ENCODE results near the gene ARL8B. TPM values are rescaled to one million over a fixed set of nuclear protein-coding genes. Genes with fewer than 3 reads are reported as not detected.

ARL8B gene
- total and polyA plus RNA-seq, 10 of the 15 experiments (the other 5 are each of a cell fraction or from before 2014, with no cell fraction given): 22.0 to 80.6 (median 43.7) TPM

- no peak for FAIRE-seq
- peaks cover 11% of the 10 kb centered on the region for H3K4me1 ChIP-seq (ENCODE audit: control insufficient read depth, insufficient read depth, low read length)
- intact Hi-C loops (cut with micrococcal nuclease; ENCODE audit: unreplicated experiment): no loop called here
Observed at GRCh38 chr3:5166846-5167245, 44.8 kb downstream of the ARL8B start.

More at GRCh38 chr3:5166846-5167245, 44.8 kb downstream of the ARL8B start:
- TF ChIP-seq NBN (IDR thresholded peaks at IDR 0.05) (no peak), ZBTB4 (CRISPR knock-in tag; IDR thresholded peaks at IDR 0.05) (no peak), IRF3 (IDR thresholded peaks at IDR 0.05) (no peak), PKNOX1 (IDR thresholded peaks at IDR 0.05) (no peak), PAX5 (IDR thresholded peaks at IDR 0.05; ENCODE audit: borderline replicate concordance, low read depth, low read length) (no peak), SMC3 (IDR thresholded peaks at IDR 0.05; ENCODE audit: borderline replicate concordance, low read length) (no peak), EZH2 (IDR thresholded peaks at IDR 0.05; ENCODE audit: borderline replicate concordance, control insufficient read depth, low read depth, low read length) (no peak), JUNB (IDR thresholded peaks at IDR 0.05) (no peak)
- Histone ChIP-seq H3K79me2 (ENCODE audit: control insufficient read depth, insufficient read depth, low read length) (peaks cover 79% of the 10 kb centered on the region), H3K9me3 (replicated peaks; ENCODE audit: control insufficient read depth, insufficient read depth, low read length) (no peaks in the 10 kb centered on the region), H3K4me3 (no peak overlapping the region), H2AFZ (ENCODE audit: control insufficient read depth, low read depth, low read length) (no peak overlapping the region), H3K27ac (ENCODE audit: control insufficient read depth, insufficient read depth) (no peak overlapping the region), H4K20me1 (ENCODE audit: control insufficient read depth, insufficient read depth) (no peaks in the 10 kb centered on the region), H3K36me3 (ENCODE audit: control insufficient read depth in 2 of 2, insufficient read depth in 2 of 2, low read length in 1 of 2) (peaks cover 0 to under 1% of the 10 kb centered on the region in 2 experiments; a peak in 1 of 4 replicates), H3K4me2 (ENCODE audit: control insufficient read depth, insufficient read depth) (no peak overlapping the region), H3K9ac (ENCODE audit: control insufficient read depth, insufficient read depth, low read length) (no peak overlapping the region), H3K27me3 (replicated peaks in 1 of 2; ENCODE audit: control insufficient read depth in 2 of 2, insufficient read depth in 2 of 2, low read length in 1 of 2) (no peaks in the 10 kb centered on the region)
- RAD21 ChIA-PET (ENCODE audit: unreplicated experiment): interaction anchor here (1.1 to 2.4 kb wide), 4 partner anchors 10 to 30 kb away, joined by 3 to 8 read pairs (median 4); no protein-coding TSS in a partner anchor
- SMC1A ChIA-PET (ENCODE audit: uncharacterized antibody, unreplicated experiment): interaction anchor here (0.9 to 4.6 kb wide), 6 partner anchors 9 to 84 kb away, joined by 3 to 30 read pairs (median 6); no protein-coding TSS in a partner anchor
- POLR2A ChIA-PET: interaction anchor here (0.6 to 4.5 kb wide), 3 partner anchors 8 to 44 kb away, joined by 3 to 36 read pairs (median 3); no protein-coding TSS in a partner anchor
- in situ Hi-C loops (cut with MboI): no loop called here
- WGBS (ENCODE audit: insufficient coverage, insufficient replicate concordance, low lambda C conversion rate, missing lambda C conversion rate): 71% methylated on average over 2 of the region's 2 CpGs
- CTCF ChIA-PET: interaction anchor here (0.8 to 2.5 kb wide), 5 partner anchors 10 to 108 kb away, joined by 3 to 9 read pairs (median 3); no protein-coding TSS in a partner anchor
- no TSS peak for BruUV-seq (replicated peaks)
- ATAC-seq: no peak
- no peak for DNase-seq (ENCODE audit: low read depth, low spot score)

Data from GM12878 (cell line).